ENCODE data around the gene MOK.

DNA sequence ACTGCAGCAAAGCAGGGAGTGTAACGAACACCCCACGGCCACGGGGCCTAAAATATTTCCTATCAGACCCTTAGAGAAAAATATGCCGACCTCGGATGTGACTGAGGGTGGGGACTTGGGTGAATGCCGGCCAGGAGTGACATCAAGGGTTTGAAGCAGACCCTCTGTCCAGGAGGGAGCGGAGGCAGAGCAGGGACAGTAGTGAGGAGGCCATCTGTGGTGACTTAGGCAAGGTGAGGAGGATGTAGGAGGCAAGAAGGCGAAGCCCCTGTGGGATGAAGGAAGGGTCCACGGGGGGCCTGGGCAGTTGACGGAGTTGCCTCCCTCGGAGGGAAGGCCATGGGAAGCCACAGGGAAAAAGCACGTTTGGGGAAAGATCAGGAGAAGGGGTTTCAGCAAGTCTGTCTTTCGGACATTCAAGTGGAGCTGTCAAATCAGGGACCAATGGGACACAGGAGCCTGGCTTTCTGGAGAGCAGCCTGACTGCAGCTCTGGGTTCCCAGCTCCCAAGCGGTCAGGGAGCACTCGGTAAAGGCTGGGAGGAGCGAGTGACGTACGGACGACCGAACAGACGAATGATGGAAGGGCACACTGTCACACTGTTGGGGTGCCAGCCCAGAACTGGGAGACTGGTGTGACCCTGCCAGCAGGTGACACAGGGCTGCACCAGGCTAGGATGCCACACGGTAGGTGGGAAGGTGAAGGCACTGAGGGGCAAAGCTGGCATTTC lies 74.3 kb downstream of the MOK start:
- TF ChIP-seq, protein P1, sequence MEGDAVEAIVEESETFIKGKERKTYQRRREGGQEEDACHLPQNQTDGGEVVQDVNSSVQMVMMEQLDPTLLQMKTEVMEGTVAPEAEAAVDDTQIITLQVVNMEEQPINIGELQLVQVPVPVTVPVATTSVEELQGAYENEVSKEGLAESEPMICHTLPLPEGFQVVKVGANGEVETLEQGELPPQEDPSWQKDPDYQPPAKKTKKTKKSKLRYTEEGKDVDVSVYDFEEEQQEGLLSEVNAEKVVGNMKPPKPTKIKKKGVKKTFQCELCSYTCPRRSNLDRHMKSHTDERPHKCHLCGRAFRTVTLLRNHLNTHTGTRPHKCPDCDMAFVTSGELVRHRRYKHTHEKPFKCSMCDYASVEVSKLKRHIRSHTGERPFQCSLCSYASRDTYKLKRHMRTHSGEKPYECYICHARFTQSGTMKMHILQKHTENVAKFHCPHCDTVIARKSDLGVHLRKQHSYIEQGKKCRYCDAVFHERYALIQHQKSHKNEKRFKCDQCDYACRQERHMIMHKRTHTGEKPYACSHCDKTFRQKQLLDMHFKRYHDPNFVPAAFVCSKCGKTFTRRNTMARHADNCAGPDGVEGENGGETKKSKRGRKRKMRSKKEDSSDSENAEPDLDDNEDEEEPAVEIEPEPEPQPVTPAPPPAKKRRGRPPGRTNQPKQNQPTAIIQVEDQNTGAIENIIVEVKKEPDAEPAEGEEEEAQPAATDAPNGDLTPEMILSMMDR (IDR thresholded peaks at IDR 0.05; ENCODE audit: insufficient read depth, low read length, poor library complexity, severe bottlenecking), result no peak
- no peak for TF ChIP-seq EZH2phosphoT487 (conservative IDR thresholded peaks at IDR 0.05; ENCODE audit: low read length)

Data from SU-DHL-6 (cell line).